Measurements from ENCODE around the gene ARHGDIG. TPM values are rescaled to one million over a fixed set of nuclear protein-coding genes. Genes with fewer than 3 reads are reported as not detected.
"Not testable (repeated sequence)": the region's sequence is repeated elsewhere in the genome, so short reads cannot be mapped to it uniquely, and the experiment has no call there.

The ARHGDIG gene
- total RNA-seq, 4 donors from 2014 or later: not detected

DNA sequence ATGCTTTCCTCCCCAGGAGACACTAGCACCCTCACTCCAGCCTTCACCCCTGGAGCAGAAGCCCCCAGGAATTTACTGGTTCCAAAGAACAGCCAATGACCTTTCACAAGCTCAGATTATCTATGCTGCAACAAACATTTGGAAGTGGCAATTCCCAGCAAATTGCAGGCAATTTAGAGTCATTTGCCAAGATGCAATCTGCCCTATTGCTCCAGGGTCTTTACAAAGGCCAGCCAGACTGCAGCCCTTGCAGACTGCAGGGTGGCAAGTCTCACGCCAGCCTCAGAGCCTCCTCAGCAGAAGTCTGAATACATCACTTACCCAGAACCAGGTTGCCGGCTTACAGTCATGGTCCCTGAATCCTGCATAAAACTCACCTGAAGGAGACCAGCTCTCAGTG, 50.4 kb downstream of the ARHGDIG start:
- 75 to 89% methylated on average over 1 to 2 of the region's 2 CpGs for WGBS, 2 donors
- Histone ChIP-seq H3K4me1 (peaks cover 9 to 48% (median 10%) of the 10 kb centered on the region in 3 donors), H3K27ac (no peak overlapping the region), H3K27me3 (no peaks in the 10 kb centered on the region), H3K9me3 (no peaks in the 10 kb centered on the region), H3K36me3 (peaks cover 0 to 12% (median 0%) of the 10 kb centered on the region in 3 donors), H3K4me3 (no peak overlapping the region)
- intact Hi-C loops (cut with DNase I): no loop called here
- no peak for DNase-seq
- TF ChIP-seq, protein P1, sequence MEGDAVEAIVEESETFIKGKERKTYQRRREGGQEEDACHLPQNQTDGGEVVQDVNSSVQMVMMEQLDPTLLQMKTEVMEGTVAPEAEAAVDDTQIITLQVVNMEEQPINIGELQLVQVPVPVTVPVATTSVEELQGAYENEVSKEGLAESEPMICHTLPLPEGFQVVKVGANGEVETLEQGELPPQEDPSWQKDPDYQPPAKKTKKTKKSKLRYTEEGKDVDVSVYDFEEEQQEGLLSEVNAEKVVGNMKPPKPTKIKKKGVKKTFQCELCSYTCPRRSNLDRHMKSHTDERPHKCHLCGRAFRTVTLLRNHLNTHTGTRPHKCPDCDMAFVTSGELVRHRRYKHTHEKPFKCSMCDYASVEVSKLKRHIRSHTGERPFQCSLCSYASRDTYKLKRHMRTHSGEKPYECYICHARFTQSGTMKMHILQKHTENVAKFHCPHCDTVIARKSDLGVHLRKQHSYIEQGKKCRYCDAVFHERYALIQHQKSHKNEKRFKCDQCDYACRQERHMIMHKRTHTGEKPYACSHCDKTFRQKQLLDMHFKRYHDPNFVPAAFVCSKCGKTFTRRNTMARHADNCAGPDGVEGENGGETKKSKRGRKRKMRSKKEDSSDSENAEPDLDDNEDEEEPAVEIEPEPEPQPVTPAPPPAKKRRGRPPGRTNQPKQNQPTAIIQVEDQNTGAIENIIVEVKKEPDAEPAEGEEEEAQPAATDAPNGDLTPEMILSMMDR (IDR thresholded peaks at IDR 0.05): no peak
- no peak for TF ChIP-seq POLR2A (IDR thresholded peaks at IDR 0.05)

DNA sequence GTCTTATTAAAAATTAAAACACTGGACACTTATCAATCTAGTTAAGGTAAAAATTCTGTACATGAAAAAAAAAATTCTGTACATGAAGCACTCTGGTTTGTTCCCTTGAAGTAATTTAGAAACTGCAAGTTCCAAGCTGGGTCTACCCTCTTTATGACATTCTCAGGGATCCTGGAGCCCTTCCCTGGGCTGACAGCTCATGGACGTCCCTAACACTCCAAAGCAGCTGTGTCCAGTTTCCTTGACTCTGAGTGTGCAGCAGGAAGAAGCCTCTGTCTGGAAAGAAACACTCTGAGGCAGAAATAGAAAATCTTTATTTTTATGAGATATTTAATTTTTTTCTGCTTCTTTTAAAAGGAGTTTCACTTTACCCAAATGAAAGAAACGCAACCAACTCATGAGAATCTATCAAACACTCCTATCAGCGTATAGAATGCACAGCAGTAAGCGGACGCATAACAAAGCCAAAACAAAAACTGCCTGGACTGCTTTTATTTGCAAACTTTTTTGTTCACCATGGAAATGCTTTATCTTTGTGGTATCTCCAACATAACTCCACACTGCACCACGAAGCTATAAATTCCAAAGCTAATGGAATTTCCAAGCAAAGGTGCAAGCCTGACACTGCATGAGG, 50.9 kb downstream of the ARHGDIG start:
- not testable (repeated sequence) for DNase-seq

More for the DNA sequence above, 50.9 kb downstream of the ARHGDIG start:
- H3K4me3 ChIP-seq; H3K27ac ChIP-seq; intact Hi-C loops (cut with DNase I); H3K9me3 ChIP-seq; H3K27me3 ChIP-seq: not testable (repeated sequence)
- peaks cover 0 to 12% (median 0%) of the 10 kb centered on the region in 3 donors for H3K36me3 ChIP-seq
- H3K4me1 ChIP-seq: peaks cover 9 to 49% (median 10%) of the 10 kb centered on the region in 3 donors
- WGBS, 2 donors: 73 to 82% methylated on average over 5 to 6 of the region's 6 CpGs

Other genes with a start within 250 kb of the ARHGDIG start
- gene POLR3K, start 227.0 kb upstream of the ARHGDIG start, total RNA-seq: 1 to 10 TPM; 3.1 to 8.6 (median 4.8) TPM
- 10 to 100 TPM; 12.4 to 30.0 (median 17.9) TPM for gene SNRNP25, start 226.8 kb upstream of the ARHGDIG start, total RNA-seq
- gene RHBDF1, start 208.0 kb upstream of the ARHGDIG start, total RNA-seq: 10 to 100 TPM; 13.3 to 38.3 (median 24.2) TPM
- 10 to 100 TPM; 47.4 to 72.1 (median 68.3) TPM for gene MPG, start 202.4 kb upstream of the ARHGDIG start, total RNA-seq
- gene NPRL3, start 141.9 kb upstream of the ARHGDIG start, total RNA-seq: 10 to 100 TPM; 14.5 to 28.0 (median 18.8) TPM
- gene HBZ, start 127.9 kb upstream of the ARHGDIG start, total RNA-seq: not detected
- not detected for gene HBM, start 114.6 kb upstream of the ARHGDIG start, total RNA-seq
- gene HBA2, start 107.7 kb upstream of the ARHGDIG start, total RNA-seq: 1 to 10 TPM in 2 of 4 donors, not detected in 2; 4.7 to 5.0 TPM
- gene HBA1, start 103.9 kb upstream of the ARHGDIG start, total RNA-seq: 10 to 100 TPM in 1 of 4 donors, 1 to 10 TPM in 1, not detected in 2; 1.0 to 12.9 TPM
- gene HBQ1, start 100.1 kb upstream of the ARHGDIG start, total RNA-seq: not detected
- gene LUC7L, start 51.1 kb upstream of the ARHGDIG start, total RNA-seq: 10 to 100 TPM; 33.5 to 74.2 (median 46.5) TPM
- gene FAM234A, start 45.8 kb upstream of the ARHGDIG start, total RNA-seq: 100 to 1,000 TPM in 1 of 4 donors, 10 to 100 TPM in 3; 16.5 to 147 (median 60.0) TPM
- gene RGS11, start 4.6 kb upstream of the ARHGDIG start, total RNA-seq: 1 to 10 TPM in 3 of 4 donors, under 1 TPM in 1; 0.88 to 4.8 (median 2.6) TPM
- gene PDIA2, start 2.6 kb downstream of the ARHGDIG start, total RNA-seq: not detected
- gene AXIN1, start 72.1 kb downstream of the ARHGDIG start, total RNA-seq: 10 to 100 TPM; 17.8 to 32.2 (median 22.2) TPM
- 10 to 100 TPM; 57.9 to 68.2 (median 63.0) TPM for gene MRPL28, start 89.9 kb downstream of the ARHGDIG start, total RNA-seq
- 10 to 100 TPM; 23.5 to 31.7 (median 27.6) TPM for gene PGAP6, start 101.4 kb downstream of the ARHGDIG start, total RNA-seq
- gene NME4, start 116.6 kb downstream of the ARHGDIG start, total RNA-seq: 10 to 100 TPM; 20.7 to 48.3 (median 25.3) TPM
- gene DECR2, start 121.3 kb downstream of the ARHGDIG start, total RNA-seq: 10 to 100 TPM; 13.6 to 19.6 (median 17.0) TPM
- gene RAB11FIP3, start 145.1 kb downstream of the ARHGDIG start, total RNA-seq: 10 to 100 TPM in 2 of 4 donors, 1 to 10 TPM in 2; 8.0 to 25.6 (median 10.1) TPM
- 10 to 100 TPM; 29.4 to 69.6 (median 52.4) TPM for gene CAPN15, start 247.1 kb downstream of the ARHGDIG start, total RNA-seq

Measured in esophagus squamous epithelium (tissue), 5 donors.